CMK (cell line): ENCODE results near the gene S100A7A.
"Not testable (repeated sequence)": the region's sequence is repeated elsewhere in the genome, so short reads cannot be mapped to it uniquely, and the experiment has no call there.

ENCODE experiments used
- DNase-seq: peaks from one replicate; pipeline ENCODE4 v3.0.0-alpha.2; 2010; ENCODE audit warnings: low read depth

Gene S100A7A

DNA sequence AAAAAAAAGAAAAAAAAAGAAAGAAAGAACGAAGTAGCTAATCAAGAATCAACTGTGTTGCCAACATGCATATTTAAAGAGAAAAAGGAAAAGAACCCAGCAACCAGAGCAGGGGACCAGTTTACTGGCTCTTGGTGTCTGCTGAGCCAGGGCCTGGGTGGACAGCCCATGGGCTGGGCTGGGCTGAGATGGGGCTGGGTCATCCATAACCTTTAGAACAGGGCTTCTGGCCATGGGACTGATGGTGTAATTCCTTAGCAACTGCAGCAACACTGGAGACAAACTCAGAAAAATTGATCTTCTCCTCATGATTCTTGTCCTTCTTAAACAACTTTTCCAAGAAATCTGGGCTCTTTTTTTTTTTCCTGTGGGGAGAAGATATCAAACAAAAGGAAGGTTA lies 10.5 kb downstream of the S100A7A start:
- no peak for DNase-seq

DNA sequence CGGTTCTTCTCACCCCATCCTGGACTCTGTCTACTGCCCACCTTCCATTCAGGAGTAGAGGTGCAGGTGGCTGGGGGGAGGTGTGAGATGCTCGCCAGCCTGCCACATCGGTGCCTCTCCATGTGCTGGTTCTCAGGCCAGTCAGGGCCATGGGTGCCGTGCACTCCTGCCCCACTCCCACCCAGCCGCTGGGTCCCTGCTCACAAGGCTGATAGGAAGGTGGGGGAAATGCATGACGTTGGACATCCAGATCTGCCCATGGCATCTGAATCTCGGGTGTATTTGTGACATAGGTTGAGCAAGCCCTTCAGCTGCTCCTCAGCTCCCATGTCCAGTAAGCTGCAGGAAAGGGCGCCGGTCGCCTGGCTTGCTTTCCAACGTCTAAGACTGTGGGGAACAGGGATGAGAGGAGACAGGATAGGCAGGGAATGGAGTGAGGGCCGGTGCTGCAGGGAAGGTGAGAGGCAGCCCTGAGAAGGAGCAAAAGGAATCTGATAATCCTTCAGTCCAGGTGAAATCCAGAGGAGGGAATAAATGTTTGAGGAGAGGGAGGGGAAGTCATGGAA lies 11.8 kb downstream of the S100A7A start:
- no peak for DNase-seq

DNA sequence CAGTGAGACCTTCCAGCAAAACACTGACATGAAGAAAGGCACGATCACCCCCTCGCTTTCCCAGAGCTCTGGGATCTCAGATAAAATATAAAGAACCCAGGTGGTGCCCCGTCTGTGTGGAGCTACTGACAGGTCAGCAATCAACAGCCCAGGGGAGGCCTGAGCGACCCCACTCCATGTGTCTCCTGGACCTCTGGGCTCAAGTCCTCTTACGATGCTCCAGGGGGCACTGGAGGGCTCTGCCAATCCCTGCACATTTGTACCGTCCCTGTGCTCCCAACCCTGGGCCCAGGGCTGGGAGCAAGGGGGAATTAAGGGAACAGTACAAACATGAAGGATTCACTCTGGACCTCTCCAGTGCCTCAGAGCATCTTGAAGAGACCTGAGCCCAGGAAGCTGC lies 12.5 kb downstream of the S100A7A start:
- no peak for DNase-seq

DNA sequence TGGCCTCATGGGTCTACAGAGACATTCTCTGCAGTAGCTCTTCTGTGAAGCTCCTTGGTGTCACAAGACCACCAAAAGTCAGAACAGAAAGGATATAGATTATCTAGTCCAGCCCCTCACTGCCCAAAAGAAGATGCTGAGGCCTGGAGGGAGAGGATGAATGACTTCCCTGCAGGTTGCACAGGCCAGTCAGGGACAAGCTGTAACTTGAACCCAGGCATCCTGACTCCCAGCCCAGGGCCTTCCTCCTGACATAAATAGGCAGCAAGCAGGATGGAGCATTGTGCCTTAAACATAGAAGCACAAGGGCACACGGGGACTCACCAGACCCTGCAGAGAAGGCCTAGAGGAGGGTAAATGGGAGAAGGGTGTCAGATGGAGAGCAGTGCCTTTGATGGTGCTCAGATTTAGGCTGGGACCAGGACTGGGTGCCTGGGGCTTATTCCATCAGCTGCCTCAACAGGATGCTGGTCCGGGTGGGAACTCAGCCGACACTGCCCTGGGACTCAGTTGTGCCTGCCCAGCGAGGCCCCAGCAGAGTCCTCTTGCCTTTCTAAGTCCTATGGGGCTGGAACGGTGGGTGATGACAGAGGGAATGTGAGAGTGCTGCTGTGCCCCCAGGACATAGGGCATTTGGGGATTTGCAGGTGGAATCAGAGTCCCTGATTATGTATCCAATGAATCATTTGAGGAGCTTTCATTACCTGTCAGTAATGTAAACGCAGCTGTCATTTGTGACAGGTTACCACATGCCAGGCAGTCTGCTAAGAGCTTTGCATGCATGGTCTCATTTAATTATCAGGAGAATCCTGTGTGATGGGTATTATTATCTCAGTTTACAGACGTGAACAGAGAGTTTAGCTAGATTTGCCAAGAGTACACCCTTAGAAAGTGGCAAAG lies 13.2 kb downstream of the S100A7A start:
- no peak for DNase-seq

DNA sequence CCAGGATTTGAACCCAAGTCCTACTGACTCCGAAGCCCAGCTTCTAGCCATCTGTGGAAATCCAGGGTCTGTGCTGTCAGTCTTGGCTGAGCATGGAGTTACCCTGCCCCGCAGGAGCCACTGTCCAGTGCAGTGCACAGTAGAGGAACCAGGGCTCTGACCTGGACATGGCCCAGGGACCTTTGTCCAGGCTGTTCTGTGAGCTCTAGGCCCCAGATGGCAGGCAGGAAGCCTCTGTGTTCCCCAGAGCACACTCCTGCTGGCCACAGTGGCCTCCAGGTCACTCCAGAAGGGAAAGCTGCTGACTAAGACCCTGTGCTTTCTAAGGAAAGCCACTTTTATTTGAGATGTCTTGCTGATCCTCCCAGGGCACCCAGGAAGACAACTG lies 13.8 kb downstream of the S100A7A start:
- no peak for DNase-seq

DNA sequence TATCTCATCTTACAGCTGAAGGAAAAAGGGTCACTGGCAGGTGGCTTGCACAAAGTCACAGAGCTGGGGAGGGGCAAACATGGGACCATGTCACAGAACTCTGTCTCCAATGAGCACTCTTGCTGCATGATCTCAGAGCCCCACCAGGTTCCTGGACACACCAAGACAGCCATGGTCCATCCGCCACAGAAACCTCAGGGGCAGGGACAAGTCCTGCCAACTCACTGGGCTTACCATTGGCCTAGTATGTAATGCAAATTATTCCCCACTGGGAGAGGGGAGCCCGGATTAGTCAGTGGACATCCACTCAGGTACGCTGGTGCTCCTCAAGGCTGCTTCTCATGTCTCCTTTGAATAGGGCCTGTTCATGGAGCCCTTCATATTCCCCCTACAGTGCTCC lies 14.2 kb downstream of the S100A7A start:
- DNase-seq, result no peak

DNA sequence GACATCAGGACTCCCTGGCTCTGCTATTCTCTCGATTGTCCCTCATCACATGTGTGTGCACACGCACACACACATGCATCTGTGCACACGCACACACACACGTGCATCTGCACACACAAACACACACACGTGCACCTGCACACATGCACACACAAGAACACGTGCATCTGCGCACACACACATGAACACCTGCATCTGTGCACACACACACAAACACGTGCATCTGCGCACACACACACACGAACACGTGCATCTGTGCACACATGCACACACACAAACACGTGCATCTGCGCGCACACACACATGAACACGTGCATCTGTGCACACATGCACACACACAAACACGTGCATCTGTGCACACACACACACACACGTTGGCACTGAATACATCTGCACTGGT lies 14.7 kb downstream of the S100A7A start:
- no peak for DNase-seq

DNA sequence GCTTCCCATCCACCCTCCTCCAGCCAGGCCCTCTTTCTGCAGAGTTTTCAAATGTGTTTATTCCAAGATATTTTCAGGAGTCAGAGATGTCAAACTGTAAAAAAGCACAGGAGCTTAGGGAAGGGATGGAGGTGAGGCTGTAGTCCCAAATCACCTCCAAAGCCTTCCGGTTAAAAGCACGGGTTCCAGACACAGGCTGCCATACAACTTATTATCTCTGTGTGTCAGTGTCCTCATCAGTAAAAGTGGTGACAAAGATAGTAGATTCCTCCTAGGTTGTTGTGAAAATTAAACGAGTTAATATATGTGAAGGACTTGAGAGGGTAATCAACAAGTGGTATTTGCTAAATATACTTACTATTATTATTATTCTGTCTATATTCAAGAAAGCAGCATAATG lies 15.1 kb downstream of the S100A7A start:
- DNase-seq, result no peak

DNA sequence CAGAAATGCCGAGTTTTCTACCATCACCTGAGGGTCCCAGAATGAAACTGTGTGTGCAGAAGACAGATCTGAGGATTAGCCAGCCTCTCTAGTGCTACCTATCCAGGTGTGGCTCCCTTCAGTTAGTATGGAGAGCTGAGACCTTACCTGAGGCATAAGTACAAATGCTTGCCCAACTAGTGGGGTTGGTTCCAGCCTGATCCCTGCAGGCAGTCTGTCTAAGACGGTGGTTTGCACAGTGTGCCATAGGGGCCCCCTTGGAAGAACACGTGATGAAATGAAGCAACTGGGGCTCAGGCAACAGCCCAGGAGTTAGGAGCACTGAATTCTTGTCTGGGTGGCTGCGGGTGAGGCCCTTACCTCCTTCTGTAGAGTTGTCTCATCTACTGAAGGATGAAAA lies 15.6 kb downstream of the S100A7A start:
- DNase-seq, result no peak

DNA sequence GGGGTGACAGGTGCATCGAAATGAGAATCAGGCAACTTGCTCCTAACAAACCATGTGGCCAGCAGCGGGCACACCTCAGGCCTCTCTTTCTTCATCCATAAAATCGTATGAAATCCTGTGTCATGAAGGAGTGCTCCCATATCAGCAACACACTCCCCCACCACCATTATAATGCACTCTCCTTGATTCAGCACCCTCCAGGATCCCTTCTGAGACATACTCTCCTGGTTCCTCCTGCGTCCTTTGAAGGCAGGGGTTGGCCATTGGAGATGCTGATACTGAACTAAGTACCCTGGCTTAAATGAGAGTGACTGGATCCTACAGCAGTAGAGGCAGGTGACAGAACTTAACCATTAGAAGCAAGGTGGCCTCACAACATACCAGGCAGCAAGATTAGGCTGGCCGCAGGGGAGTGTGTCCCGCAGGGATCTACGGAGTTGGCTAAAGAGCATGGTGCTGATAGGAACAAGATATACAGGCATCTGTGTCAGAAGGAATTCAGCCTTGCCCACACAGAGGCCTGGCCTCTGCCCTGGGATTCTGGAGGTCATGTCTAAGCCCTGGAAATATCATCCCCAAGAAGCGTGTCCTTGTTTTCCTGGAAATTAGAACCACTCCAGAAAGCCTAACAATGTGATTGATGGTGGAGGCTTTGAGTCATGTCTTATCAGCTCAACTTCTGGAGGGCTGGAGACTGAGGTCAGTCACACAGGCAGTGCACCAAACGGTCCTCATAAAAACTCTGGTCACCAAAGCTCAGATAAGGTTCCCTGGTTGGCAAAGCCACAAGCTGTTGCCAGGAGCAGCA lies 16.8 kb downstream of the S100A7A start:
- no peak for DNase-seq

DNA sequence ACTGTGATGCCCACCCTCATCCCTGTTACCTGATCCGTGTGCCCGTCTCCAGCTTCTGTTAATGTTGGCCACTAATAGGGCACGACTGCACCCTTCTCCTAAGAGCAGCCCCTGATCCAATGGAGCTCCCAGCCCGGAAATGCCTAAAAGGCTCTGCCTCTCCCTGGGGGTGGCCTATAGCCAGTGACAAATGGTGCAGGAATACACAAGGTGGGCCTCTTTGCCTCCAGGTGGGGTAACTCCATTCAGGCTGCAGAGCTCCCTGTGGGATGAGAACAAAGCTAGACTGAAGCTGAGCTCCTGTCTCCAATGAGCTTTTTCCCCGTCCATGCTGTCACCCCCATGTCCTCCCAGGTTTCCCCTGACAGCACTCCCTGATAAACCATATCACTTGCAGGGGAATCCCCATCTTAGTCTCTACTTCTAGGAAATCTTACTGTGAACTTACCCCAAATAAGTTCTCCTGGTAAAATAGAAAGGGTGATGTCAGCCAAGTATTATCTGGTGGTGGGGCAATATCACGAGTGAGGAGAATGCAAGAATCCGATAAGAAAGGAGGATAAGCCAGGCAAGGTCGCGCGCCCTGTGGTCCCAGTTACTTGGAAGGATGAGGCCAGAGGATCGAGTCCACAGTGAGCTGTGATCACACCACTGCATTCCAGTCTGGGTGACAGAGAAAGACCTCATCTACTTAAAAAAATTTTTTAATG lies 18.6 kb downstream of the S100A7A start:
- no peak for DNase-seq

DNA sequence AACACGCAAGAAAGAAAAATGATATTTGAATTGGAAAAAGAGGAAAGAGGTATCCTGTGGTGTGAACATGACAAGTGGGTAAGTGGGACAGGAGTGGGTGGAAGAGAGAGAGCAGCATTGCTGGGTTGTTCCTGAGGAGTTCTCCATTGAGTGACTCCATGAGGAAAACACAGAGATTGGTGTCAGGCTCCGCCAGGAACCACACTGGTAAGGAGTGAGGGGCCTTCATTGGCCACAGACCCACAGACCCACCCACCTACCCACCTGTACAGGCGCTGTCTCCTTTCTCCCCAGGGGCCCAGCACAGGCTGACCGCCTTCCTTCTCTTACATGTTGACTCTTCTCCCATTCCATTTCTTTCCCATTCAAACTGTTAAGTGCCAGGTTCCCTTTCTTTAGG lies 20.9 kb downstream of the S100A7A start:
- DNase-seq, result no peak

DNA sequence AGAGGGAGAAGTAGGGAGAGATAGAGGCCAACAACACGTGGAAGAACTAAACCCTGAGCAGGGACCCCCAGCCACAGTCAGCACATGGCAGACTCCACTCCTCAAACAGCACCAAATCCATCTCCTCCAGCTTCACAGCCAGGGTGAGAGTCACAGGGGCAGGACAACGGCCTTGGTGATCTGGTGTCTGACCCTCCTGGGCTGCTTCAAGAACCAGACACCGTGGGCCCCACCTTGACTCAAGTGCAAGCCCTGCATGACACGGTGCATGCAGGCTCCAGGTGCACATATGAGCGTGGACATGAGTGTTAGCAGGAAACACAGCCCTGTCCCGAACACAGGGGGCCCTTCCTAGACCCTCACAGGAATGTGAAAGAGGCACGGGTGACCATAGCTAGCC lies 22.3 kb downstream of the S100A7A start:
- no peak for DNase-seq

DNA sequence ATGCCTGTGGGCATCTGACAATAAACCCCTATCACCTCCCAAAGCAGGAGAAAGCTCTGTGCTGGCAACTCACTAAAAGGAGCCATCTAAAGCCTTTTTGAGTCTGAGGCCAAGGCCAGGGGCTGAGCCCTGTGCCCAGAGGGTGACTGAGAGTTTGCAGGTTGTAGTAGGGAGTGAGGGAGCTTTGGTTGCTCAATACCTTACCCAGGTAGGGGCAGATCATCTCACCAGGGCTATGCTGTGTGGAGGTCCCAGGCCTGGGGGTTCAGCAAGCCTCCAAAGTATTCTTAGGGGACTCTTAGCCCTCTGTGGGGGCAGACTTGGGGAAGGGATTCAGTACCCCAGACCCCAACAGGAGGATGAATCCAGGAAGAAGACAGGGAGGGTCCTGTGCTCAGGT lies 23.0 kb downstream of the S100A7A start:
- no peak for DNase-seq

DNA sequence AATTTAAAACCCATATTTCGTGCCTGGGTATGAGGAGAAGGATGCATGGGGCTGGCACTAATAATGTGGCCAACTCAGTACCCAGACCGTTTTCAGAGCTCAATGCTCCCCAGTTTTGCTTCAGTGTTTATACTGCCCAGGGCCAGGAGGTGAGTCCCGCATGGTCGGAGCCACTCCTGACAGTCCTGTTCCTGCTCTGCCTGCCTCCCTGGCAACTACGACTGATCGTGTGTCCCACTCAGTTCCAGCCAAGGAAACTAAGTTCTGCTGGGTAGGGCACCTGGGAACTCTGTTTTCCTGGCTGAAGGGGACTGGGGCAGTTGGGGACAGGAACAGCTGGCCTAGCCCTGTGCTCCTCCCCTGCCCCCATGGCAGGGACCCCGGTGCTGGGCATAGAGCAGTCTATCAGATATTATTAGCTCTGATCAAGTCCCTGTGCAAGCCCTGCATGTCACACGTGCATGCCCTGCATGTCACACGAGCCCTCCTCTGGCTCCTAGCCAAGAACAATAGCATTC lies 25.0 kb downstream of the S100A7A start:
- DNase-seq, result no peak

DNA sequence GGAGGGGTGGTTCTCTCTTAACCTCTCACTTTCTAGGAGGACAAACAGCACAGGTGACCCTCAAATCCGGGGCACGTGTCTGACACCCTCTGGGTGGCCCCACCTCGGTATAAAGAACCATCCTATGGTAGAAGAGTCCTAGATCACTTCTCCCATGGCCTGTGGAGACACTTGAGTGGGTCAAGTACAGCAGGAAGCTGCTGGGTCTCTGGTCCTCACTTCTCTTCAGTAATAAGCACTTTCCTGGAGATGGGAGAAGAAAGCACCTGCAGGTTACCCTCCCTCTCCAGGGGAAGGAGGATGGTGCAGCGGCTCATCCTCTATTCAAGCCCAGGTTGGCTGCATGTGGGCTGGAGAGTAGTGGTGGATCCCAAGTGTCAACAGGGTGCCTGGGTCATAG lies 27.2 kb downstream of the S100A7A start:
- DNase-seq, result no peak

DNA sequence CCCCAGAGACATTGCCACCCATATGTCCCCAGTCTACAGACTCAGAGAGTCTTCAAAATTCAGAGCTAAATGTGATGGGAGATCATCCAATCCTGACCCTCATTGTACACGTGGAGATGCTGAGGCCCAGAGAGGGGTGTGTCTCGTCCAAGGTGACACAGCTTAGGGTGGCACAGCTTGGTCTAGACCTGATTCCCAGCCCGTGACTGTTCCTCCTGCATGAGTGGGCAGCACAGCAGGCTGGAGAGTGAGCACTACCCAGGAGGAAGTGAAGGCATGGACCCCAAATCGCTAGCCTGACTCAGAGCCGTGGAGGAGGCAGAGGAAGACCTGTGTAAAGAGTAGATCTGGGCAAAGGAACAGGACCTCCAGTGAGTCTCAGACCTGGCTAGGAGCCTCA lies 27.8 kb downstream of the S100A7A start:
- no peak for DNase-seq

DNA sequence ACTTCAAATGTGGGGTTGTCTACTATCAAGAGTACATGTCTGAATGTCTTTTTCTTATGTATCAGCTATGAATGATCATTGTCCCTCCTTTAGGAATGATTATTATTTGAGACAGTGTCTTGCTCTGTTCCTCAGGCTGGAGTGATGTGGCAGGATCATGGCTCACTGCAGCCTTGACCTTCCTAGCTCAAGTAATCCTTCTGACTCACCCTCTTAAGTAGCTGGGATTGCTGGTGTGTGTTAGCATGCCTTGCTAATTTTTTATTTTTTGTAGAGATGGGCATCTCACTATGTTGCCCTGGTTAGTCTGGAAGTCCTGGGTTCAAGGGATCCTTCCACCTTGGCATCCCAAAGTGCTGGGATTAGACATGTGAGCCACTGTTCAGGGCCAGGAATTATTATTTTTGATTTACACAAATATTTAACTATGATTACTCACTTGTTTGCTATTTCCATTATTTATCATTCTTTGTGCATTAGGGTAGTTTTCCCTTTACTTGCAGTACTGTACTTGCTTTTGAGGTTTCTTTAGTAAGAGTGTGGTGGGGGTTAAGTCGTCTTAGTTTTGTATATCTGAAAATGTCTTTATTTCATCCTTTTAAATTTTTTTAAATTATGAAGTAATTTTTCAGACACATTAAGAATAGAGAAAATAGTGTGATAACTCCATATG lies 31.3 kb downstream of the S100A7A start:
- no peak for DNase-seq

DNA sequence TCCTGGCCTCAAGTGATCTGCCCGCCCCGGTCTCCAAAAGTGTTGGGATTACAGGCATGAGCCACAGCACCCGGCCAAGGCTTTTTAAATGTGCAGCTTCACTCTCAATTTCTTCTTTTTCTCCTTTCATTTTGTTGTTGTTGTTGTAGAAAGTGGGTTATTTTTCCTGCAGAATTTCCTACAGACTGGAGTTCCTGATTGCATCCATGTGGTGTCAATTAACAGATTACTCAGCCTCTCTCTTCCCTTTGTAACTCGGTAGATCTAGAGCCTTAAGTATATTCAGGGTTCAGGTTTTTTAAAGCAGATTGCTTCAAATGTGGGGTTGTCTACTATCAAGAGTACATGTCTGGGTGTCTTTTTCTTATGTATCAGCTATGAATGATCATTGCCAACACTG lies 32.5 kb downstream of the S100A7A start:
- DNase-seq, result not testable (repeated sequence)

DNA sequence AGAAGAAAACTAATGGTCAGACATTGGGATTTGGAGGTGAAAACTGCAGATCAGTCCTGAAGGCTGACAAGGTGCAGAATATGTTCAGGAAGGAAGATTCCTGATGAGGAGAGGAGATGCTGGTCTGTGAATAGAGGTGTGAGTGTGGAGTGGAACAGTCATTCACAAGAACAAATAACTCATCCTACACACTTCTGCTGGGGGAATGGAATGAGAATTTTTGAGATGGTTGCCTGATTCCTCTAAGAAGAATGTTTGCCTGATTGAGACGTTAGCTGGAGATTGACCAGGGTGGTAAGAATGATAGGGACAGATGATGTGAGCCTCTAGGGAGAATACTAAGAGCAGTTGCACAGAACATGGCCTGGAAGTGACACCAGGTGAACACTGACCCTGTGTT lies 40.1 kb downstream of the S100A7A start:
- no peak for DNase-seq

DNA sequence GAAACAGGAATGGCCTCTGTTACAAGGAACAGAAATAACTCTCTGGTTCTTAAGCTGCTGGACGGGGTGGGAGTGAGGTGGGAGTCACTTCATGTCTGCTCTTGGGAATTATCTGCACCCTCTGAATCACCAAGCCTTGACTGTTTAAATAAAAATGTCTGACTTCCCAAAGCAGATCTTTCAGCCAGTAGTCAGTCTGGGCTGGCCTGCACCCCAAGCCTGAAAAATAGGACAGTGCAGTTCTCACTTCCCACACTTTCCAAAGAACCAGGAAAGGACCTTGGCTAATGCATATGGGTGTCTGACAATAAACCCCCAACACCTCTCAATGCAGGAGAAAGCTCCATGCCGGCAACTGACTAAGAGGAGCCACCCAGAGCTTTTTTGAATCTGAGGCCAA lies 43.3 kb downstream of the S100A7A start:
- no peak for DNase-seq

DNA sequence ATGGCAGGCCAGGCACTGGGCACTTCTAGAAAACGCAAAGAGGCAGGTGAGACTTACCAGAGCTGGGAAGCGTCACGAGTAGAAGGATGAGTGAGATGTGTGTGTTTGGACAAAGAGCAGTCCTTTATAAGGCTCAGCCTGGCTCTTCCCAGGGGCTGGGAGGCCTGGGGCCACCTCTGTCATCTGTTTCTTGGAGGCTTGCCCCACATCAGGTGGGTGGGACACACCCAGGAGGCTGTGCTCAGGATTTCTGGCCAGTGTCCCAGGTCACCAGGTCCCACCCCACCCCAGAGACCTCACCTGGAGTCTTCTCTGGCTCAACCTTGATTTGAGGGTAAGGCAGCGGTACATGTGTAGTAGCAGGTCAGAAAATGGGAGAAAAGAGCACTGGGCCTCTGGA lies 44.2 kb downstream of the S100A7A start, which contains the start of gene S100A7:
TSS of gene S100A7 (minus strand) at position 101 of the 400 bp plus-strand sequence. CDS start 1,638 bp downstream, outside the sequence.
- no peak for DNase-seq
